ENCODE results near the gene RHOV.

DNA sequence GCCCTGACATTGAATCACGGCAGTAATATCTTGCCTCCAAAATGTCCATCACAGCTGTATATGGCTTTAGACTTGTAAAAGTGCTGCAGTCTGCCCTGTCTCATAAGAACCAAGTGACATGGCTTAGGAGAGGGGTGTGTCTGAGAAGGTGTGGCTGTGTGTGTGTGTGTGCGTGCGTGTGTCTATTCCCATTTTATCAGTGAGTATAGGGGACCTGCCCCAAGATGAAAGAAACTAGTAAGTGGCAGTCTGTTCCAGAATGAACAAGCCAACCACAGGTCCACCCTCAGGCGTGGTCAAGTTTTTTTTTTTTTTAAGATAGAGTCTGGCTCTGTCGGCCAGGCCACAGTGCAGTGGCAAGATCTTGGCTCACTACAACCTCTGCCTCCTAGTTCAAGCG is 5.6 kb upstream of the RHOV start:
- TF ChIP-seq, protein P1, sequence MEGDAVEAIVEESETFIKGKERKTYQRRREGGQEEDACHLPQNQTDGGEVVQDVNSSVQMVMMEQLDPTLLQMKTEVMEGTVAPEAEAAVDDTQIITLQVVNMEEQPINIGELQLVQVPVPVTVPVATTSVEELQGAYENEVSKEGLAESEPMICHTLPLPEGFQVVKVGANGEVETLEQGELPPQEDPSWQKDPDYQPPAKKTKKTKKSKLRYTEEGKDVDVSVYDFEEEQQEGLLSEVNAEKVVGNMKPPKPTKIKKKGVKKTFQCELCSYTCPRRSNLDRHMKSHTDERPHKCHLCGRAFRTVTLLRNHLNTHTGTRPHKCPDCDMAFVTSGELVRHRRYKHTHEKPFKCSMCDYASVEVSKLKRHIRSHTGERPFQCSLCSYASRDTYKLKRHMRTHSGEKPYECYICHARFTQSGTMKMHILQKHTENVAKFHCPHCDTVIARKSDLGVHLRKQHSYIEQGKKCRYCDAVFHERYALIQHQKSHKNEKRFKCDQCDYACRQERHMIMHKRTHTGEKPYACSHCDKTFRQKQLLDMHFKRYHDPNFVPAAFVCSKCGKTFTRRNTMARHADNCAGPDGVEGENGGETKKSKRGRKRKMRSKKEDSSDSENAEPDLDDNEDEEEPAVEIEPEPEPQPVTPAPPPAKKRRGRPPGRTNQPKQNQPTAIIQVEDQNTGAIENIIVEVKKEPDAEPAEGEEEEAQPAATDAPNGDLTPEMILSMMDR (IDR thresholded peaks at IDR 0.05; ENCODE audit: insufficient read depth, low read depth, low read length), result no peak
- TF ChIP-seq EZH2 (IDR thresholded peaks at IDR 0.05; ENCODE audit: insufficient read depth, low read length), result no peak

Data from astrocyte (in vitro differentiated cells and primary cell).